Measurements from ENCODE around the gene MMEL1. TPM values are rescaled to one million over a fixed set of nuclear protein-coding genes. Genes with fewer than 3 reads are reported as not detected.
A peak's percentile ranks its signal among the peaks of the same experiment; 100 is the strongest.

The MMEL1 gene
- total RNA-seq, 1 experiment from 2014 or later, result 0.25 TPM

GRCh38 chr1:2594001-2594640 is 38.7 kb downstream of the MMEL1 start:
- no peak for DNase-seq (ENCODE audit: extremely low read depth, low read depth)

DNA sequence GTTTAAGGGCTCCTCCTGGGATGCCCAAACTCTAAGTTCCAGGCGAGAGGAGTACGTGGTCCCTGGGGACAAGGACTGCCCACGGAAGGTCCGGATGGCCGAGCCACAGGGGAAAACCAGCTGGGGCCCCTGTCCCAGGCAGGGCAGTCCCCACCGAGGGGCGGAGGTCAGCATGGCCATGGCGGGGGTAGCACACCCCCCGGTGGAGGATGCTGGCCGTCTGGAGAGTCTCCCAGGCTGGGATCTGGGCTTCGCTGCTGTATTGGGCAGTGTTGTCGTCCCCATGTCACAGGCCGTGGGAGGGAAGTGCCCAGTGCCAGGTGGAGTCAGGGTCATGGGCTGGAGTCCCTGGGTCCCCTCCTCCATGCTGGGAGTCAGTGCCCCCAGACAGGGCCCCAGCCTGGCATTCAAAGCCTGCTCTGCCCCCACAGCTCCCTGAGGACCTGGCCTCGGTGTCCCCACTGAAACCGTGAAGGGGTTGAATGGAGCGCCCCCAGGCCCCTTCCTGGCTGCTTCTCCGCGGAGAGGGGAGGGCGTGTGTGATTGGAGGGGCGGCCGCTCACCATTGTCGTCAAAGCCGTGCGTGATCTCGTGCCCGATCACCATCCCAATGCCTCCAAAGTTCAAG is 39.5 kb downstream of the MMEL1 start:
- DNase-seq (ENCODE audit: extremely low read depth, low read depth), result no peak

GRCh38 chr1:2592672-2593071 is 40.1 kb downstream of the MMEL1 start:
- DNase-seq (ENCODE audit: extremely low read depth, low read depth), result no peak

DNA sequence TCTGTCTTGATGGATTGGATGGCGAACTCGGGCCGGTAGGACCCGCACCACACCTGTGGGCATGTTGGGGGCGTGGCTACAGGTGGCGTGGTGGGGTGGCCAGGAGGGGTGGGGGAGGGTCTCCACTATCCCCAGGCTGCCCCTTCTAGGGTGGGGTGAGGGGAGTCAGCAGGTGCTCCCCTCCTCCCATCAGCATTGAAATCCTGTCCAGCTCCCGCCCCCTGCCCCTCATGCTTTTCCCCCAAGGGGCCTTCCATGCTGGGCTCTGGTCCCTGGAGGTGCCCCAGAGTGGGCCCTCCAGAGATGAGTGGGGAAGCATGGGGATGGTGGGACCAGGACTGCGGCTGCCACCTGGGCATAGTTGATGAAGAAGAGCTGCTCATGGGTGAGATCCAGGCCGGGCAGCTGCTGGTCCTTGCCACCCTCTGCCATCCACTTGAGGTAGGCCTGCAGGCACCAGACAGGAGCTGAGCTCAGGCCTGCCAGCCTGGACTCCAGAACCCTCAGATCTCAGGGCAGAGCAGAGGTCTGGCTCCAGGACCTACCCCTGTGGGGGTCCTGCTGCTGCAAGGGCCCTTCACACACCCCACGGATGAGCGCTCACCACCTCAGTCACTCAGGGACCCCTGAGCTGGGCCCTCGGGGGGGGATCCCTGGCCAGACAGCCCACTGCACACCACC is 41.1 kb downstream of the MMEL1 start:
- DNase-seq (ENCODE audit: extremely low read depth, low read depth), result no peak

GRCh38 chr1:2591233-2591580 is 41.6 kb downstream of the MMEL1 start:
- DNase-seq (ENCODE audit: extremely low read depth, low read depth), result no peak

DNA sequence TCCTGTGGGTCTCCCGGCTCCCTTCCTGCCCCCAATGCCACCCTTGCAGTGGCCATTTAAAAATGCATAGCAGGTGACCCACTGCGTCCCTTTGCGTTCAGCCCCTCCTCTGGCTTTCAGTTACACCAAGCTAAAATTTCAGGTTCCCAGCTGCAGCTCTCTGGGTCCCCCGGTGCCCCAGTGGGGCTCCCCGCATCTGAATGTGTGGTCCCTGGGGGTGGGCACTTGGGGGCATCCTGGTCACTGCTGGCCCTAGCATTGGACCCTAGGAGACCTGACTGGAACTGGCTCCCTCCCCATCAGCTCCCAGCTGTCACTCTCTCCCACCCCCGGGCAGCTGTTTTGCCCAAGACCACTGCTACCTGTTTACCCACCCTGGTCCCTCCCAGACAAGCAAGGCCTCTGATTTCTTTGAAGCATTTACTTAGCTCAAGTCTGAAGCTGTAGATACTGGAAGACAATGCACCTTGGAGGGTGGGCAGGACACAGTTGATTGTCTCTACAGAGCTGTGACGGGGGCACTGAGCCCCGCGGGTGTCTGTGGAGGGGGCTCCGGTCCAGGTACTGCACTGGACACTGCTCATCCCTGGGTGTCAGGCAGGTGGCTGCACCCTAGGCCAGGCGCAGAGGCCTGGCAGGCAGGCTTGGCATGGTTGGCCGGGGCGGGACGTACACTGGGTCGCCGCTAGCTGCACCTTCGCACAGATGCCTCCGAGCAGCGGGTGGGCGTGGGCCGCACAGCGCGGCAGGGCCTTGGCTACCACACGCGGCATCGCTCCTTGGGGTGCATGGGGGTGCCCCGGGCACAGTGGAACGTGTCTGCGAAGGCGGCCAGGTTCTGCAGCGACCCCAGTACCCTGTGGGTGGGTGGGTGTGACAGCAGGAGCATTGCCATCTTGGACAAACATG is 42.3 kb downstream of the MMEL1 start:
- DNase-seq (ENCODE audit: extremely low read depth, low read depth), result no peak

GRCh38 chr1:2589431-2590232 is 43.2 kb downstream of the MMEL1 start:
- no peak for DNase-seq (ENCODE audit: extremely low read depth, low read depth)

DNA sequence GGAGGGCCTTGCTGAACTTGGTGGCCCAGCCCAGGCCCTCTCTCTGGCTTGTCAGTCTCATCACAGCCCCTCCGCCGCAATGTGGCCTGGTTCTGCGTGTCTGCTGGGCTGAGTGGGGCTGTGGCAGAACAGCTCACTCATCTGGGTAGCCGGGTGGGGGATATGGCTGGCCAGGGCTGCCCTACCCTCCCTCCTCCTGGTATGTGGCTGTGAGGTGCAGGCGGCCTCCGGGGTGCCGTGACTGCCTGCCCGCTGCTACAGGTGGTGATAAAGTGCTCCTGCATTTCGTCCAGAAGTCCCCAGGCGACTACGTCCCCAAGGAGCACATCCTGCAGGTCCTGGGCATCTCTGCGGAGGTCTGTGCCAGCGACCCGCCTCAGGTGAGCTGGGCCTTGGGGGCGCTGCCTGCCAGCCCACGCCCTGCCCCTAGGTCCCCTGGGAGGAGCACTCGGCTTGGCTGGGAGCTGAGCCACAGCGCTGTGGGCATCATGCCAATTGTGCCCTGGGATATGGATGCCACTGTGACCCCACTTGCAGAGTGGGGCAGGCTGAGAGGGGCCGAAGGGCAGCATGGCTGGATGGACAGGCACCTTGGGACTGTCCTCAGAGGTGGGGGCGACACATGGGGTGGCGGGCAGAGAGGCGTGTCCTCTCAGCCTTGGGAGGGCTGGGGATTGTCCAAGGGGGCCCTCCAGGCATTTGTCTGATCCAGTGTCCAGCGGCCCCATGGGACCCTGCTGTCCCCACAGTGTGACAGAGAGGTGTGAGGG is 44.0 kb downstream of the MMEL1 start:
- DNase-seq (ENCODE audit: extremely low read depth, low read depth), result no peak

GRCh38 chr1:2587860-2588571 is 44.8 kb downstream of the MMEL1 start:
- DNase-seq (ENCODE audit: extremely low read depth, low read depth), result no peak

DNA sequence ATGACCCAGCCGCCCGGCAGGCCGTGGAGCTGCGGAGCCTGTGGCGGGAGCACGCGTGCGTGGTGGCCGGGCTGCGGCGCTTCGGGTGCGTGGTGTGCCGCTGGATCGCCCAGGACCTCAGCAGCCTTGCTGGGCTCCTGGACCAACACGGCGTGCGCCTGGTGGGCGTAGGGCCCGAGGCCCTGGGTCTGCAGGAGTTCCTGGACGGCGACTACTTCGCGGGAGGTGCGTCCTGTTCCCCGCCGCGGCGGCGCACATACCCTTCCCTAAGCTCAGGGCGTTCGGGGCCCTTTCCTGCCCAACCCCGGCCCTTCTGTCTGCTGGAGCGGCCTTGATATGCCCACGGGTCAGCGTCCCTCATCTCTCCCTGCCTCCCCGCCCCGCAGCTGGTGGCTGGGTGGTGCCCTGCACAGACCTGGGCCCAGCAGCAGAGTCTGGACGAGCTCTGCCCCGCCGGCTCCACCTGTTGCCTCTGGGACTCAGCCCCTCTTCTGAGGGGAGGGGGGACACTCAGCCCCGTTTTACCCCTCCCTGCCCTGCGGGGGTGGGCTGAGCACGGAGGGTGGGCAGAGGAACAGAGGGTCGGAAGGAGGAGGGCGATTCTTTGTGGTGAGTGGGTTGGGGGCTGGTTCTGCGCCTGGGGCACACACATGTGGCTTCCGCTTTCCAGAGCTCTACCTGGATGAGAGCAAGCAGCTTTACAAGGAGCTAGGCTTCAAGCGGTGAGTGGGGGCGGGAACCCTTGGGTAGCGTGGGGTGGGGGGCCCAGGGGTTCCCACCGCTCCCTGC is 45.6 kb downstream of the MMEL1 start:
- DNase-seq (ENCODE audit: extremely low read depth, low read depth), result no peak

DNA sequence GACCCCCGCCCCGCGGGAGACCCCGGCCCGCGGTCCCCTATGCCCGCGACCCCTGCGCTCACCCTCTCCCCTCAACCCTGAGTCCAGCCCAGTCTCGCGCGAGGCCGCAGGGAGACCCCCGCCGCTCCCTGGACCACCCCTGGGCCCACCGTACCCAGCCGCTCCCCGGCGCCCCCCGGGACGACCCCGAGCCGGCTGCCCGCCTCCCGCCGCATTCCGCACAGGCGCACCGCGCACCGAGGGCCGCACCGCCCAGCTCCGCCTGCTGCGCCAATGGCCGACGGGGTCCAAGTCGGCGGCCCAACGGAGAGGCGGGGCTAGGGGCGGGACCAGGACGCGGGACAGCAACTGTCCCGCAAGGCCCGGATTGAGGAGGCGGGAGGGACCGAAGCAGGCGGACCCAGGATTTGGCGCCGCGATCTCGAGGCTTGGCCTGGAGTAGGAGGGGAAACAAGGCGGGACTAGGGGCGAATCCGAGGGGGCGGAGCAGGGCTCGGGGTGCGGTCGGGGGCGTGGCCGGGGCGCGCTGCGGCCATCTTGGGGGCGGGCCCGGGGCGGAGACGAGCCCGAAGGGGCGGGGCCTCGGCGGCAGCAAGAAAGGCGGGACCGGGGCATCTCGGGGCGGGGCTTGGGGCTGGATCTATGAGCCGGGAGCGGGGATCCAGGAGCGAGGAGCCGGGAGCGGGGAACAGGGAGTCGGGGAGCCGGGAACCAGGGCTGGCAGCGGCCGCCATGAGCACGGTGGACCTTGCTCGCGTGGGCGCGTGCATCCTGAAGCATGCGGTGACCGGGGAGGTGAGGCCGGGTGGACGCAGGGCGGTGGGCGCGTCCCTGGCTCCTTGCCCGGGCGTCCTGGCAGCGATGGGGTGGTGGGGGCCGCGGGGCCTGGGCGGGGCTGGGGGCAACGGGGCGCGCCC is 46.4 kb downstream of the MMEL1 start, which contains the start of gene PRXL2B:
TSS of gene PRXL2B (plus strand) at position 624 of the 917 bp plus-strand sequence. CDS start at position 733, 109 bp downstream.
- DNase-seq (ENCODE audit: extremely low read depth, low read depth), result peak; percentile 96

- DNase-seq (ENCODE audit: extremely low read depth, low read depth), result no peak
Measured at GRCh38 chr1:2585318-2586092, 47.3 kb downstream of the MMEL1 start.

DNA sequence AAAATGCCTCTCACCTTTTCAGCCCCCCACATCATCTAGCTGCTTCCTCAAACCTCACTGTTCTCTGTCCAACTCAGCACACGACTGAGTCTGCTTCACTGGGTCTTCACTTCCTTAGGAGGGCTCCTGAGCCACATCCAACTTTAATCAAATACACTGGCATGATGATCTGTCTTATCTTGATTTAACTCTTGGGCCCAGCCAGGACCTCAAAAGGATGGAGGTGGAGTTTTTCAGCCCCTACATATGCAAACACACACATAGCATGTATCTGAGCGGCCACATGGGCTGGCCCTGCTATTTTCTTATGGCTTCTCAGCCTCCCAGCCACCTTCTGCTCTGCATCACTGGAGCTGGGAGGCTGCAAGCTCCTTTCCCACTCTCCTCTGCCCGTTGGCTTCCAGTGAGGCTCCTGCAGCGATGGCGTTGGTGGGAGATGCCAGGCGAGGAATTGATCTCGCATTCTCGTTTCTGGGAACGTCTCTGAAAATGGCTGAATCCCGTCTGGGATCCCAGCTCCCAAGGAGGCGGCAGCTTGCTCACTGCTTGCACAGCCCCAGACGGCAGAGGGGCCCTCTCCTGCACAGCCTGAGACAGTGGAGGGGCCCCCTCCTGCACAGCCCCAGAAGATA is 48.0 kb downstream of the MMEL1 start:
- no peak for DNase-seq (ENCODE audit: extremely low read depth, low read depth)

- peak; percentile 14 for DNase-seq (ENCODE audit: extremely low read depth, low read depth)
Measured at GRCh38 chr1:2583871-2584351, 48.9 kb downstream of the MMEL1 start.

- no peak for DNase-seq (ENCODE audit: extremely low read depth, low read depth)
Measured at GRCh38 chr1:2583331-2583791, 49.5 kb downstream of the MMEL1 start.

Data from NCI-H460 (cell line).